RWPE1 (cell line): ENCODE measurements around the gene SLC6A7.

ENCODE experiments used
- CTCF ChIA-PET: fragments of 350-600 bp; sonication (Branson Sonifier 250); formaldehyde crosslinking; extraction: SDS; loops from one replicate; lab custom pipeline; 2021; lab: Yijun Ruan, JAX
- POLR2A ChIA-PET: fragments of 400-600 bp; formaldehyde crosslinking; extraction: SDS; loops from one replicate; lab custom pipeline; 2020; ENCODE audit warnings: antibody characterized with exemption; ENCODE audit not compliant: low non-redundant PET; lab: Yijun Ruan, JAX
- DNase-seq: peaks from one replicate; pipeline ENCODE4 v3.0.0; 2012; ENCODE audit warnings: low spot score
- H3K27ac ChIP-seq: fragments of 450-650 bp; 2 replicates; pipeline ENCODE4 v1.5.1; 2017
- TF ChIP-seq, protein P1 (sequence below): fragments of 450-650 bp; conservative IDR thresholded peaks from 2 replicates; pipeline ENCODE4 v1.5.1; 2017; ENCODE audit warnings: low read depth, mild to moderate bottlenecking

SLC6A7 gene

DNA sequence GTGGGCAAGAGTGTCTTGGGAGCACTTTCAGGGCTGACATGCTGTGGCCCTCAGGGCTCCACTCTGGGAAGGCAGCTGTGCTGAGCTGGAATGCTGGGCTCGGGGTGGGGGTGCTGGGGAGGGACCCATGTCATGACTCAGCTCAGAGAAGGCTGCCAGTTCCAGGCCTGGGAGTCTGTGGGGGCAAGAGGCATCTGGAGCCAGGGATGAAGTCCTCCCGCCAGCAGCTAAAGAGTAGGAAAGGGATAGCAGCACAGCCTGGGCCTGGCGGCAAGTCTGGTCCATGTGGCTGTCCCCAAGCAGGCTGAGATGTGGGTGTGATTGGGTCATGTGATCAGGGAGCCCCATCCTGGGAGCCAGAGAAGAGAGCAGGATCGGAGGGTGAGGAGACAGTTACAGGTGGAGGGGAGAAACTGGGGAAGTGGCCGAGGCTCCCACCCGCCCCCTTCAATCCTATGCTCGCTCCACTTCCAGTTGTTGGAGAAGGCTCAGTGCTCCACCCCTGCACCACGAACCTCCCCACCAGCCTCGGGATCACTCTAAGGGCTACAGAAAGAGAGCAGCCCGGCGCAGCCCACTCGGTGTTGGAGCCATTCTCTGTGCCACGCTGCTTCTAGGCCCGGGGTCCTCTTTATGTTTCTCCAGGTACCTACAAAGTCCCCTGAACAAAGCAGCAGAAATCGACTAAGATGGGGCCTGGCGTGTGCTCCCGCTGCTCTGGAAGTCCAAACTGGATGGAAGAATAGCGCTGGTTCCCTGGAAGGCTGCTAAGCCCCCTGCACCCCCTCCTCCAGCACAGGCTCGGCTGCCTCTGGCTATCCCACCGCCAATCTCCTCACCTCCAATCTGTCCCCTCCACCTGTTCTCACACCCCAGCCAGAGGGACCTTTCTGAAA lies 46.3 kb upstream of the SLC6A7 start:
- TF ChIP-seq, protein P1, sequence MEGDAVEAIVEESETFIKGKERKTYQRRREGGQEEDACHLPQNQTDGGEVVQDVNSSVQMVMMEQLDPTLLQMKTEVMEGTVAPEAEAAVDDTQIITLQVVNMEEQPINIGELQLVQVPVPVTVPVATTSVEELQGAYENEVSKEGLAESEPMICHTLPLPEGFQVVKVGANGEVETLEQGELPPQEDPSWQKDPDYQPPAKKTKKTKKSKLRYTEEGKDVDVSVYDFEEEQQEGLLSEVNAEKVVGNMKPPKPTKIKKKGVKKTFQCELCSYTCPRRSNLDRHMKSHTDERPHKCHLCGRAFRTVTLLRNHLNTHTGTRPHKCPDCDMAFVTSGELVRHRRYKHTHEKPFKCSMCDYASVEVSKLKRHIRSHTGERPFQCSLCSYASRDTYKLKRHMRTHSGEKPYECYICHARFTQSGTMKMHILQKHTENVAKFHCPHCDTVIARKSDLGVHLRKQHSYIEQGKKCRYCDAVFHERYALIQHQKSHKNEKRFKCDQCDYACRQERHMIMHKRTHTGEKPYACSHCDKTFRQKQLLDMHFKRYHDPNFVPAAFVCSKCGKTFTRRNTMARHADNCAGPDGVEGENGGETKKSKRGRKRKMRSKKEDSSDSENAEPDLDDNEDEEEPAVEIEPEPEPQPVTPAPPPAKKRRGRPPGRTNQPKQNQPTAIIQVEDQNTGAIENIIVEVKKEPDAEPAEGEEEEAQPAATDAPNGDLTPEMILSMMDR, result no peak
- CTCF ChIA-PET, result interaction anchor here (0.6 to 1.1 kb wide), 4 partner anchors 56 to 1317 kb away, joined by 3 read pairs; partner anchors contain the start of gene ADRB2
- peak overlapping the region; percentile 98 for H3K27ac ChIP-seq
- peak; percentile 94 for DNase-seq
- POLR2A ChIA-PET, result no interaction called here

DNA sequence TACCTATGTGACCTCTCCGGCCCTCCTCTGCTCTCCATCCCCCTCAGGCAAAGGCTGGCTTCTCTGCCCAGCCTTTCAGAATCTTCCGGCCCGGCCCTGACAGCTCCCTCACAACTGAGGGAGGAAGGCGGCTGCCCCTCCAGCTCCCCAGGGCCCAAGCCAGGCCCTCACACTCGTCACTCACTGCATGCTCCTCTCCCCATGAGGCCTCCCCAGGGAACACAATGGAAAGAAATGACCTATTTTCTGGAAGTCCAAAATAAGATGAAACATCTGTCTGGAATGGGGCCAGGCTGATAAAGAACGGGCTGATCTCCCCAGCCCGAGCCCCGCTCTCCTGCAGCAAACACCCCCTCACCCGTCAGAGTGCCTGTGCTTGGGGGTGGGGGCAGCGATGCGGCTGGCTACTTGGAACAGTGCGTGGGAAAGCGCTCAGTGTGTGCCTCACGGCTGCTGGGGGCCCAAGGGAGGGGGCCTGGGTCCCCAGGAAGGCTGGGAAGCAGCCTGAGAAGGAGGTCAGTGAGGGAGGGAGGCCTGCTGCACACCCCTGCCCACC lies 45.5 kb upstream of the SLC6A7 start:
- ChIA-PET POLR2A (no interaction called here), CTCF (no interaction called here)
- DNase-seq, result no peak
- H3K27ac ChIP-seq, result peak overlapping the region; percentile 98
- TF ChIP-seq, protein P1, result no peak

DNA sequence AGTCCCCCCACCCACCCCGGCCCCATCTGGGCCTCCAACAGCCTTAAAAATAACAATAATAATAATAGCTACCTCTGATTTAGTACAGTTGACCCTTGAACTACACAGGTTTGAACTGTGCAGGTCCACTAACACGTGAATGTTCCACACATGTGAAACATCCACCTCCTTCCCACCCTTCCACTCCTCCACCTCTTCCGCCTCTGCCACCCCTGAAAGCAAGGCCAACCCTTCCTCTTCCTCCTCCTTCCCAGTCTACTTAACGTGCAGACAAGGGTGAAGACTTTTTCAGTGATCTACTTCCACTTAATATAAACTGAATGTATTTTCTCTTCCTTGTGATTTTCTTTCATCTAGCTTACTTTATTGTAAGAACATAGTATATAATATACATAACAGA lies 45.0 kb upstream of the SLC6A7 start:
- DNase-seq, result no peak
- ChIA-PET CTCF (interaction anchor here (0.6 kb wide), 1 partner anchor 43 kb away, joined by 4 read pairs; no protein-coding TSS in a partner anchor), POLR2A (no interaction called here)

DNA sequence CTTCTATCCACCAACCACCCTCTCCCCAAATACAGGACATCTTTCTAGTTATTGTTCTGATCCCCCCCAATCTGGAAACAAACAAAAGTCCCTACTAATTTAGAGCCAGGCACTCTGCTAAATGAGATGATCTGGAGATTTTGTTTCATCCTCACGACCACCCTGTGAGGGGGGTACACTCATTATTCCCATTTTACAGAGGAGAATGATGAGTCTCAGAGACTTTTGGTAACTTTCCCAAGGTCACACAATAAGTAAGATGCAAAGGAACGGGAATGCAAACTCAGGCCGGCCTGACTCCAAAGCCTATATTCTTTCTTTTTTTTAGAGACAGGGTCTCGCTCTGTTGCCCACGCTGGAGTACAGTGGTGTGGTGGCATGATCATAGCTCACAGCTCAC lies 43.6 kb upstream of the SLC6A7 start:
- H3K27ac ChIP-seq, result no peak overlapping the region
- POLR2A ChIA-PET, result no interaction called here

More for the DNA sequence above, 45.0 kb upstream of the SLC6A7 start:
- H3K27ac ChIP-seq, result peak overlapping the region; percentile 98
- TF ChIP-seq, protein P1, result no peak

DNA sequence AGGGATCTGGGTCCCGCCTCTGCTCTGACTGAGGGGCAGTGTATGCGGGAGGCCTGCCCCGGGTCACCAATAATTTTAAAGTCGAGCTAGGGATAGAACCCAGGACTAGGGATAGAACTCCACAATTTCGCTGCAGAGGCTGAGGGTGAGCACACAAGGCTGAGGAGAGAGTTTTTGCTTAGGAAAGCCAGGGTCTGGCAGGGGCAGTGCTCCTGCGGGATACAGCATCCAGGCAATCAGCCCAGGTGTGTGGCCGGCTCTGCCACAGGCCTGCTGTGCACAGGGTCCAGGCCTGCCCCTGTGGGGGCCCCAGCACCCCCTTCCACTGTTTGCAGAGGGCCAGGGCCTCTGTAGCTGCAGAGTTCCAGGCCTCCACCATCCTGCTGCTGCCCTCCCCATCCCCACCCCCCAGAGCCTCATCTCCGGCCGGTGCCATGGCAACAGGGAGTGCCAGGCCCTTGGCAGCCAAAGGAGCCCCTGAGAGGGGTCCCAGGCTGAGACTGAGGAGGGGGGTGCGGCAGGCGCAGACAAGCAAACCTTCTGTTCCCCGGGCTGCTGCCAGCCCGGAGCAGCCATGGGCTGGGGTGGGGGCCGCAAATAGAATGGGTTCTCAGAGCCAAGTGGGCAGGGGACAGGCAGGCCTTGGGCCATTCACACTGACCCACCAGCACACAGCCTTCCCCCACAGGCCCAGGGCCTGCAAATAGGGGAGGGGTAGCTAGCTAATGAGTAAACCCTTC lies 42.8 kb upstream of the SLC6A7 start:
- CTCF ChIA-PET, result interaction anchor here (0.6 kb wide), 1 partner anchor 444 kb away, joined by 3 read pairs; no protein-coding TSS in a partner anchor
- DNase-seq, result no peak
- H3K27ac ChIP-seq, result 0 out of 2 replicates have a peak overlapping the region, but pooled peaks have one; percentile 2
- POLR2A ChIA-PET, result interaction anchor here (0.6 kb wide), 1 partner anchor 51 kb away, joined by 5 read pairs; no protein-coding TSS in a partner anchor
- TF ChIP-seq, protein P1, result no peak

More for the DNA sequence above, 43.6 kb upstream of the SLC6A7 start:
- TF ChIP-seq, protein P1, result no peak
- DNase-seq, result no peak
- CTCF ChIA-PET, result interaction anchor here (0.6 kb wide), 2 partner anchors 17 to 445 kb away, joined by 3 read pairs; no protein-coding TSS in a partner anchor

DNA sequence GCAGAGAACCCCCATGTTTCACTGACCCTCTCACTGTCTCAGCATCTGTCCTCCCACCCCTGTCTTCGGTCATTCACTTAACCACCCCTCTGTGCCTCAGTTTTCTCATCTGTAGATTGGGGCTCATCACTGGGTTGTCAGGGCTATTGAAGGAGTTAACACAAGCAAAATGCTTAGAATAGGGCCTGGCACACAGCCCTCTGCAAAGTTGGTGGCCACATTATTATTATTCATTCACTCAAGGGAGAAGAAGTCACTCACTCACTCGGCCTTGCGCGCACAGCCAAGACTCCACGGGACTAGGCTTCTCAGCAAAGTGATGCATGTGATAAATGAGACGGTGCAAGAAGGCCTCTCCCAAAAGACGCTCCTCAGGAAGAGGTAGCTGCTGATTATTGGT lies 42.2 kb upstream of the SLC6A7 start:
- ChIA-PET CTCF (interaction anchor here (0.5 kb wide), 1 partner anchor 131 kb away, joined by 5 read pairs; no protein-coding TSS in a partner anchor), POLR2A (no interaction called here)
- DNase-seq, result no peak
- H3K27ac ChIP-seq, result no peak overlapping the region
- TF ChIP-seq, protein P1, result no peak
